GM12874 (cell line): ENCODE measurements around the gene STK39.

Source experiments
- TF ChIP-seq, protein P1 (sequence below): IDR thresholded peaks from 2 replicates; pipeline ENCODE4 v1.5.1; 2011; ENCODE audit warnings: low read depth, mild to moderate bottlenecking, control low read depth, low read length, moderate library complexity; ENCODE audit not compliant: insufficient read depth

Gene STK39

DNA sequence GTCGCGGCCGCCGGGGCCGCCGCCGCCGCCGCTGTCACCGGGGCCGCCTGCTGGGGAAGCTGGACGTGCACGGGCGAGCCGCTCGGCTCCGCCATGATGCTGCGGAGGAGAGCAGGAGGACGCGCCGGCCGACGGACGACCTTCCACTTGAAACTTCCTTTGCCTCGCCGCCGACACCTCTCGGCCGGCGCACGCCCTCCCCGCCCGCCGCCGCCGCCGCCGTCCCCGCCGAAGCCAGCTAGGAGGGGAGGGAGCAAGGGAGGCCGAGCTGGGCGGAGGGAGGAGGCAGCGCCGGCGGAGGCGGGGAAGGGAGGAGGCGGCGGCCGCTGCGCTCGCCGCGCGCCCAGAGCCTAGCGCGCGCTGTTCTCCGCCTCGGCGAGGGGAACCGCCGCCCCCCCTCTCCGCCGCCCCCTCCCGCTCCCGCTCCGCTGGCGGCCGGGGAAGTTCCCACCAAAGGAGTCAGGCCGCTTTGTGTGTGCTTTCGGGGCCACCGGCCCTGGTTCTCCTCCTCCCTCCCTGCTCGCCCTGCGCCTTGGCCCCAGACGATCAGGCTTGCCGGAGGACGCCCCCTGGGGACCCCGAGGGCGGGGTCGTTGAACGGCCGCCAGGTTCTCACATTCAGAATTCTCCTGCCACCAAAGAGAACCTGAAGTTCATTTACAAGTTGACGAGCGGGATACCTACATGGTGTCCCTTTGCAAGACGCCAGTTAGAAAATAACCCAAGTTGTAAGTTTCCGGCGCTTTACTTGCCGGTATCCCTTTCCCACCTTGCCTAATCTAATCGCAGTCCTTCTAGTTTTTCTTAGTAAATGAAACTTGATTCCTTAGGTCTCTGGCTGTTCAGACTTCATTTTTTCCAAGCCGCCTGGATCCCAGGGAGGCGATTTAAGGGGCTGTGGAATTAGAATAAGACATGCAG, at the start of gene STK39:
Gene STK39 (minus strand): TSS at position 255 of the 921 bp plus-strand sequence. CDS start 160 bp downstream, at position 95.
- TF ChIP-seq, protein P1, sequence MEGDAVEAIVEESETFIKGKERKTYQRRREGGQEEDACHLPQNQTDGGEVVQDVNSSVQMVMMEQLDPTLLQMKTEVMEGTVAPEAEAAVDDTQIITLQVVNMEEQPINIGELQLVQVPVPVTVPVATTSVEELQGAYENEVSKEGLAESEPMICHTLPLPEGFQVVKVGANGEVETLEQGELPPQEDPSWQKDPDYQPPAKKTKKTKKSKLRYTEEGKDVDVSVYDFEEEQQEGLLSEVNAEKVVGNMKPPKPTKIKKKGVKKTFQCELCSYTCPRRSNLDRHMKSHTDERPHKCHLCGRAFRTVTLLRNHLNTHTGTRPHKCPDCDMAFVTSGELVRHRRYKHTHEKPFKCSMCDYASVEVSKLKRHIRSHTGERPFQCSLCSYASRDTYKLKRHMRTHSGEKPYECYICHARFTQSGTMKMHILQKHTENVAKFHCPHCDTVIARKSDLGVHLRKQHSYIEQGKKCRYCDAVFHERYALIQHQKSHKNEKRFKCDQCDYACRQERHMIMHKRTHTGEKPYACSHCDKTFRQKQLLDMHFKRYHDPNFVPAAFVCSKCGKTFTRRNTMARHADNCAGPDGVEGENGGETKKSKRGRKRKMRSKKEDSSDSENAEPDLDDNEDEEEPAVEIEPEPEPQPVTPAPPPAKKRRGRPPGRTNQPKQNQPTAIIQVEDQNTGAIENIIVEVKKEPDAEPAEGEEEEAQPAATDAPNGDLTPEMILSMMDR, result no peak

DNA sequence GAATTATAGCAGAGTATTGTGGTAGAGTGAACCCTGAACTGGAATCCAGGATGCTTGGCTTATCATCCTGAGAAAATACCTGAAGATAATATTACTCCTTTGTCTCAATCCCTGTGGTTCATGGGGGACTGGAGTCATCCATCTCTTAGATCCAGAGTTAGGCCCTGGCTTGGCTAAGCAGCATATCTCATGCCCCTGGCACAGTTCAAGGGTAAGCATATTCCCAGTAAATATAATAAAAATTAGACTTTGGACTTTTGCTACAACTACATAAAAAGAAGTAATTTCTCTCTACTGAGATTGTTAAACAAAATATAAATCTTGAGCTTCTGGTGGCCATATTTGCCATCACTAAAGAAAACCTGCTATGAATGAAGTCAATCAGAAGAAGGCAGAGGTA, 47.7 kb upstream of the STK39 start:
- TF ChIP-seq, protein P1, result no peak

- TF ChIP-seq, protein P1, result no peak
These were observed 47.0 kb upstream of the STK39 start for GRCh38 chr2:168294409-168294808.

- TF ChIP-seq, protein P1, result no peak
These were observed 46.4 kb upstream of the STK39 start for GRCh38 chr2:168293766-168294165.

DNA sequence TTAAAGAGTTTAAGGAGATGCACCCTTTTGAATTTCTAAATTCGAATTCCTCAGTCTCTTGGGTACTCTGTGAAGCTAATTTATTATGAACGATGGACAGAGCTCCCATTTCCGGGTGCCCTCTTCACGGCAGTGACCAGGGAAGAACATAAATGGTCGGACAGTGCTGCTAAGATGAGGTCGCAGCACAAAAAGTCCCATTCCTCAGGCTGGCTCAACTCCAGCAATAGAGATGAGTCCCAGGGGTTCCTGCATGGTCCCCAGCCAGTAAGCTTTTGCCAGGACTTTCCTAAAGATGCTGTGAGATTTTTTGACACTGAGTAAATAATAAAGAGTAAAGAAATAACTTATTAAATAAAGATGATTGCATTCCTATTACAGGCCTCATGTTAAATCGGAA, 43.0 kb upstream of the STK39 start:
- TF ChIP-seq, protein P1, result no peak

DNA sequence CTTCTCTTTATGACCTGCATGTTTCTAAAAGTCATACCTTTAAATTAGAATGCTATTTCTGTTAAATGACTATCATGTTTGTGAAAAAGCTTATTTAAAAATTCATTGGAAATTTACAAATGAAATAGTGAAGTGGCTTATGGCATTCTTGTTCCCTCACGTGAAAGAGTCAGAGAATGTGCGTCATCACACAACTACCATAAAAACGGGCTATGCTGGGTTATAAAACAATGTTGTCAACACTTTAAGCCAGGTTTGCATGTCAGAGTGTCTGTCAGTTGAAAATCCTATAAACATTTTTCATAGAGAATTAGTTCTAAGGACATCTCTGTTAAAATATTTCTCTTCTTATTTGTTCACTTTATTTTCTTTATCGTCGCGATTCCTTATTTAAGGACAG, 42.5 kb upstream of the STK39 start:
- TF ChIP-seq, protein P1, result no peak

- TF ChIP-seq, protein P1, result no peak
These were observed 39.1 kb upstream of the STK39 start for GRCh38 chr2:168286535-168286934.
